NB4 (cell line): ENCODE results near the gene CRABP1.

Experiments
- DNase-seq: peaks from one replicate; pipeline ENCODE4 v3.0.0; 2010; ENCODE audit warnings: low read depth
- H3K4me3 ChIP-seq: one replicate; pipeline ENCODE4 v1.5.1; 2011; ENCODE audit warnings: mild to moderate bottlenecking, low read depth, low read length, moderate library complexity
- MAX ChIP-seq: IDR thresholded peaks from 2 replicates; pipeline ENCODE4 v1.6.1; 2011; ENCODE audit warnings: low read depth, low read length
- MYC ChIP-seq: IDR thresholded peaks from 2 replicates; pipeline ENCODE4 v1.6.1; 2011; ENCODE audit warnings: low read depth, low read length
- POLR2A ChIP-seq: IDR thresholded peaks from 2 replicates; pipeline ENCODE4 v1.6.1; 2011; ENCODE audit warnings: mild to moderate bottlenecking; ENCODE audit not compliant: insufficient read length; ENCODE audit errors: extremely low read depth
- TF ChIP-seq, protein P1 (sequence below): IDR thresholded peaks from one replicate; pipeline ENCODE4 v1.5.1; 2012; ENCODE audit warnings: low read depth, low read length

The CRABP1 gene

GRCh38 chr15:78321786-78322185, 18.4 kb upstream of the CRABP1 start:
- H3K4me3 ChIP-seq = no peak overlapping the region
- no peak for DNase-seq
- TF ChIP-seq MYC (no peak), MAX (no peak), POLR2A (no peak)
- TF ChIP-seq, protein P1, sequence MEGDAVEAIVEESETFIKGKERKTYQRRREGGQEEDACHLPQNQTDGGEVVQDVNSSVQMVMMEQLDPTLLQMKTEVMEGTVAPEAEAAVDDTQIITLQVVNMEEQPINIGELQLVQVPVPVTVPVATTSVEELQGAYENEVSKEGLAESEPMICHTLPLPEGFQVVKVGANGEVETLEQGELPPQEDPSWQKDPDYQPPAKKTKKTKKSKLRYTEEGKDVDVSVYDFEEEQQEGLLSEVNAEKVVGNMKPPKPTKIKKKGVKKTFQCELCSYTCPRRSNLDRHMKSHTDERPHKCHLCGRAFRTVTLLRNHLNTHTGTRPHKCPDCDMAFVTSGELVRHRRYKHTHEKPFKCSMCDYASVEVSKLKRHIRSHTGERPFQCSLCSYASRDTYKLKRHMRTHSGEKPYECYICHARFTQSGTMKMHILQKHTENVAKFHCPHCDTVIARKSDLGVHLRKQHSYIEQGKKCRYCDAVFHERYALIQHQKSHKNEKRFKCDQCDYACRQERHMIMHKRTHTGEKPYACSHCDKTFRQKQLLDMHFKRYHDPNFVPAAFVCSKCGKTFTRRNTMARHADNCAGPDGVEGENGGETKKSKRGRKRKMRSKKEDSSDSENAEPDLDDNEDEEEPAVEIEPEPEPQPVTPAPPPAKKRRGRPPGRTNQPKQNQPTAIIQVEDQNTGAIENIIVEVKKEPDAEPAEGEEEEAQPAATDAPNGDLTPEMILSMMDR = no peak

DNA sequence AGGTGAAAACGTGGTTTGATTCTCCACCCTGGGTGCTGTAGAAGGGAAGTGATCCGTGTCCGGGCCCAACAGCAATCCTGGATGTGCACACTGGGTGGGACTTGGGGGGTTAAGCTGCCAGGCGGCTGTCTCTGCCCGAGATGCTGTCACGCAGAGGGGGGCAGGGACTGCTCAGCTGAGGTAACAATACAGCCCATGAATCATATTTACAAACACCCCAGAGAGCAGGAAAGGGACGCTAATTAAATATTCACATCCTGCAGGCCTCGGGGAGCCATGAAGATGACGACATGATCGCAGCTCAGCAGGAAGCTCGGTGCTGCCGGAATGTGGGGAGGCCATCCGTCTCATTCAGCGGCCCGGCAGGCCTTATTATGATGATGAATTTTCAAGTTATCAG, 17.9 kb upstream of the CRABP1 start:
- no peak for DNase-seq
- TF ChIP-seq POLR2A (no peak), MYC (no peak), MAX (no peak)
- TF ChIP-seq, protein P1 = no peak
- no peak overlapping the region for H3K4me3 ChIP-seq

GRCh38 chr15:78322724-78323521, 17.2 kb upstream of the CRABP1 start:
- DNase-seq = no peak
- TF ChIP-seq, protein P1 = no peak
- TF ChIP-seq POLR2A (no peak), MYC (no peak), MAX (no peak)
- H3K4me3 ChIP-seq = no peak overlapping the region

DNA sequence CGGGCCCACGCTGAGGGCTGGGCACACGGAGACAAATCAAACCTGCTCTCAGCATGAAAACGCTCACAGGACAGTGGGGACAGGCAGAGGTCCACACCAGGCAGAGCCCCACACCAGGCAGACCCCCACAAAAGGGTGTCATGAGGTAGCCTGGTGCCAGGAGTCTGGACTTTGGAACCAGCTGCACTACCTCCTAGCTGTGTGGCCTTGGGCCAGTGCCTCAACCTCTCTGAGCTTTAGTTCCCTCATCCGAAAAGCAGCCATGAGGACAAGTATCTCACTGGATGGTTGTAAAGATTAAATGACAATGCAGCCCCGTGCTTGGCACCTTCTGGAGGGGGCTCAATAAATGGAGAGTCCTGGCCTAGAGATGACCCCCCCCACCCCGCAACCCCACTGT, 16.5 kb upstream of the CRABP1 start:
- H3K4me3 ChIP-seq = no peak overlapping the region
- DNase-seq = no peak
- no peak for TF ChIP-seq MYC
- TF ChIP-seq, protein P1 = no peak
- TF ChIP-seq POLR2A = no peak
- no peak for TF ChIP-seq MAX

DNA sequence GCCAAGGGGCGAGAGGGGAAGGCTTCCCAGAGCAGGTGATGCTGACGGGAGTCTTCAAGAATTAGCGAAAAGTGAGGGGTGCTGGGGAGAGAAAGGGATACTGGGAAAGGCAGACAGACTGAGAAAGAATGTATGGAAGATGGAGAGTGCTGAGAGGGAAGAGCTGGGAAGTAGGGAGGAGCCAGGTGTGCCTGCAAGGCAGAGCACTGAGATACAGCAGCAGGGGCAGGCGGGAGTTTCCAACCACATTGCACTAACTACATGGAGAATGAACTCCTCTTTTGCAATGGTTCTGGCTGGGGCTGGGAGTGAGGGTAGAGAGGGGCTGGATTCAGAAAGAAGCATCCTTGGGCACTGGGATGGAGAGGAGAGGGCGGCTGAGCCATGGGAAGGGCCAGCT, 16.0 kb upstream of the CRABP1 start:
- TF ChIP-seq, protein P1 = no peak
- TF ChIP-seq MAX (no peak), POLR2A (no peak), MYC (no peak)
- DNase-seq = no peak
- no peak overlapping the region for H3K4me3 ChIP-seq
